Osteoblast (primary cell): ENCODE data around the gene GIMAP2. TPM values are rescaled to one million over a fixed set of nuclear protein-coding genes. Genes with fewer than 3 reads are reported as not detected.

Source experiments
- DNase-seq: peaks from one replicate; pipeline ENCODE4 v3.0.0; 2011; ENCODE audit warnings: low spot score, mixed read lengths; ENCODE audit not compliant: insufficient read length; ENCODE audit errors: missing footprints
- H2AFZ ChIP-seq: 2 replicates; pipeline ENCODE4 v1.6.0; 2011; ENCODE audit warnings: mild to moderate bottlenecking, low read length
- H3K27ac ChIP-seq: 2 replicates; pipeline ENCODE4 v1.5.1; 2011; ENCODE audit warnings: mild to moderate bottlenecking, low read depth, low read length, moderate library complexity
- H3K27me3 ChIP-seq: 2 replicates; pipeline ENCODE4 v1.6.0; 2012; ENCODE audit warnings: mild to moderate bottlenecking, control low read depth, inconsistent platforms, low read length, moderate library complexity; ENCODE audit not compliant: insufficient read depth
- H3K36me3 ChIP-seq: 2 replicates; pipeline ENCODE4 v1.5.1; 2011; ENCODE audit warnings: mild to moderate bottlenecking, low read length, control low read depth, moderate library complexity; ENCODE audit not compliant: insufficient read depth
- H3K4me1 ChIP-seq: 2 replicates; pipeline ENCODE4 v1.5.1; 2011; ENCODE audit warnings: mild to moderate bottlenecking, low read length, control low read depth, moderate library complexity; ENCODE audit not compliant: insufficient read depth
- H3K4me2 ChIP-seq: 2 replicates; pipeline ENCODE4 v1.6.0; 2011; ENCODE audit warnings: mild to moderate bottlenecking, low read length; ENCODE audit not compliant: insufficient read depth
- H3K4me3 ChIP-seq: fragments of 200-600 bp; sonication (generic); 3 replicates; pipeline ENCODE4 v1.5.1; 2012; ENCODE audit warnings: mild to moderate bottlenecking, low read length, inconsistent platforms; ENCODE audit not compliant: insufficient read depth
- H3K79me2 ChIP-seq: 2 replicates; pipeline ENCODE4 v1.6.0; 2012; ENCODE audit warnings: mild to moderate bottlenecking, low read length, control low read depth, inconsistent platforms; ENCODE audit not compliant: insufficient read depth
- H3K9me3 ChIP-seq: 2 replicates; pipeline ENCODE4 v1.5.1; 2011; ENCODE audit warnings: low read depth, low read length, control low read depth
- H4K20me1 ChIP-seq: 2 replicates; pipeline ENCODE4 v1.6.0; 2012; ENCODE audit warnings: mild to moderate bottlenecking, low read length, control low read depth; ENCODE audit not compliant: insufficient read depth
- total RNA-seq: library from RNA; depleted of rRNA; stranded (reverse); fragments of >200 nt; gene quantifications from 2 replicates; pipeline ENCODE4 v1.2.3, GENCODE V29; 2012
- TF ChIP-seq, protein P1 (sequence below): IDR thresholded peaks from 2 replicates; pipeline ENCODE4 v1.5.1; 2011; ENCODE audit warnings: mild to moderate bottlenecking, low read depth, low read length, moderate library complexity; ENCODE audit errors: extremely low read depth

The GIMAP2 gene
- total RNA-seq, 1 donor: 9.4 TPM

DNA sequence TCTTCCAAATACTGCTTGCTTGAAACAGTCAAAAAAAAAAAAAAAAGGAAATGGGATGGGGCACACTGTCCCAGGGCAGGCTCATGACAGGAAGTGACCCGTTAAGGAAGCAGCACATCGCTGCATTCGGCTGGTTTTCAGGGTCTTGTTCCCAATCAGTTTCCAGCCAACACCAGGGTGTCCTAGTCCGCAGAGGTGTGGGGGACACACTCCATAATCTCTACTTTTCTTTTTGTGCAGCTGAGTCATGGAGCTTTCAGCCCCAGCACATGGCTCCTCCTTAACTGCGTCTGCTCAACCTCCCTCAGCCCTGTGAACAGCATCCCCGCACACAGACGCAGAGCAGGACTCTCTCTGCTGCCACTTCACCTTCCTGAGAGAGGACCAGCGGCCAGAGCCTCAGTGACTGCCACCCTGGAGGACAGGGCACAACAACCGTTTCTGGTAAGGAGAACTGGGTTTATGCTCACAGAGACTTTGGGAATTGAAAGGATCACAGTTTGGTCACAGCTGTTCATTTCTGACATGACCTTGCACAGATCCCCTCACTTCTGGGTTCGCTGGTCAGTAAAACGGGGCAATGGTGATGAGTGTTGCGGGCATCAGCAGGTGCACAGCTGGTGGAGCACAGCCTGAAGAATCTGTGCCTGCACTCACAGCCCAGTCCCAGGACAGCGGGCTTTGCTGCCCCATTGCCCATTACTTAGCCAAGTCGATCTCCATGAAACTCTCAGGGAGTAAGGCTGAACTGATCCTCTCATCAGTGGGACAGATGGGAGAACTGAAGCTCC is 52.0 kb downstream of the GIMAP2 start, which contains the start of gene GIMAP5:
Gene GIMAP5, plus strand, starts transcription at position 154 of the 791 bp plus-strand sequence. CDS start 3,467 bp downstream, outside the sequence.
- Histone ChIP-seq H3K9me3 (no peaks in the 10 kb centered on the region), H3K79me2 (no peaks in the 10 kb centered on the region), H3K27me3 (no peaks in the 10 kb centered on the region), H2AFZ (no peak within 1 kb of the TSS), H3K4me1 (no peaks in the 10 kb centered on the region), H3K4me2 (no peak within 1 kb of the TSS), H3K27ac (no peak within 1 kb of the TSS), H4K20me1 (no peaks in the 10 kb centered on the region), H3K36me3 (no peaks in the 10 kb centered on the region), H3K4me3 (no peak within 1 kb of the TSS)
- TF ChIP-seq, protein P1, sequence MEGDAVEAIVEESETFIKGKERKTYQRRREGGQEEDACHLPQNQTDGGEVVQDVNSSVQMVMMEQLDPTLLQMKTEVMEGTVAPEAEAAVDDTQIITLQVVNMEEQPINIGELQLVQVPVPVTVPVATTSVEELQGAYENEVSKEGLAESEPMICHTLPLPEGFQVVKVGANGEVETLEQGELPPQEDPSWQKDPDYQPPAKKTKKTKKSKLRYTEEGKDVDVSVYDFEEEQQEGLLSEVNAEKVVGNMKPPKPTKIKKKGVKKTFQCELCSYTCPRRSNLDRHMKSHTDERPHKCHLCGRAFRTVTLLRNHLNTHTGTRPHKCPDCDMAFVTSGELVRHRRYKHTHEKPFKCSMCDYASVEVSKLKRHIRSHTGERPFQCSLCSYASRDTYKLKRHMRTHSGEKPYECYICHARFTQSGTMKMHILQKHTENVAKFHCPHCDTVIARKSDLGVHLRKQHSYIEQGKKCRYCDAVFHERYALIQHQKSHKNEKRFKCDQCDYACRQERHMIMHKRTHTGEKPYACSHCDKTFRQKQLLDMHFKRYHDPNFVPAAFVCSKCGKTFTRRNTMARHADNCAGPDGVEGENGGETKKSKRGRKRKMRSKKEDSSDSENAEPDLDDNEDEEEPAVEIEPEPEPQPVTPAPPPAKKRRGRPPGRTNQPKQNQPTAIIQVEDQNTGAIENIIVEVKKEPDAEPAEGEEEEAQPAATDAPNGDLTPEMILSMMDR: no peak
- DNase-seq: no peak

DNA sequence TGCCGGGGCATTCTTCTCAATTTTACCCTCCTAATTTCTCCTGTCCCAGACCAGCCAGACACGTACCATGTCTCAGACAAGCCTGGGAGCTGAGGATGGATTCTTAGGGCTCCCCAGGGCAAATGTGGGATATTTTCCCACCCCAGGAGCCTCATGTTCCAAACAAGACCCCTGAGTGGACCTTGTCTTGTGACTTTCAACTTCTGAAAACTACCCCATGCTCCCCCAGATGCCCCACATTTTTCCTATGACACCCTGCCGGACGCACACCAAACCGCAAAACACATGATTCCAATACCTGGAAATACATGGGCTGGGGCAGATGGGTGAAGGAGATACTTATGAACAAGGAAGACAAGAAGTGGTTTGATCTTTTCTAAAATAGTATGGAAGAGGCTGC is 52.6 kb downstream of the GIMAP2 start:
- Histone ChIP-seq H3K9me3 (no peaks in the 10 kb centered on the region), H3K4me1 (no peaks in the 10 kb centered on the region), H2AFZ (no peak overlapping the region), H3K27me3 (no peaks in the 10 kb centered on the region), H3K4me3 (no peak overlapping the region), H3K79me2 (no peaks in the 10 kb centered on the region), H3K27ac (no peak overlapping the region), H3K4me2 (no peak overlapping the region), H4K20me1 (no peaks in the 10 kb centered on the region), H3K36me3 (no peaks in the 10 kb centered on the region)
- TF ChIP-seq, protein P1: no peak
- DNase-seq: no peak

DNA sequence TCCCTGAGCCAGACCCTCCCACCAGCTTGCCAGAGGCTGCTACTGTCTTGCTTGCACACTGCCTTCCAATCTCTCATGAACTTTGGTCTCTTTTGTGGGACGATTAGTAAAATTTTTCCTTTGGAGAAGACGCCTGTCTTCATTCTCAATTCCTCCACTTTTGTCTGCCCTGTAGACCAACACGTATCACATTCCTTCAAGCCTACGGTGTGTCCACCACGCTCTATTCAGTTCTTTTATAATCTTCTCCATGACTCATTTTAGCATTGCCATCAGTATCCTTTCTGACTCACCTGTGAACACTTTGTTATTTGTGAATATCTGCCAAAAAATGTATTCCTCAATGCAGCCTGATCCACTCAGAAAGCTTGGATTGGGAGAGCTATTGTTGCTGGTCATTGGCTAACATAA is 53.1 kb downstream of the GIMAP2 start:
- TF ChIP-seq, protein P1: no peak
- Histone ChIP-seq H3K27me3 (no peaks in the 10 kb centered on the region), H3K36me3 (no peaks in the 10 kb centered on the region), H3K4me2 (no peak overlapping the region), H2AFZ (no peak overlapping the region), H3K9me3 (no peaks in the 10 kb centered on the region), H3K27ac (no peak overlapping the region), H3K79me2 (no peaks in the 10 kb centered on the region), H4K20me1 (no peaks in the 10 kb centered on the region), H3K4me1 (no peaks in the 10 kb centered on the region), H3K4me3 (no peak overlapping the region)
- DNase-seq: no peak

DNA sequence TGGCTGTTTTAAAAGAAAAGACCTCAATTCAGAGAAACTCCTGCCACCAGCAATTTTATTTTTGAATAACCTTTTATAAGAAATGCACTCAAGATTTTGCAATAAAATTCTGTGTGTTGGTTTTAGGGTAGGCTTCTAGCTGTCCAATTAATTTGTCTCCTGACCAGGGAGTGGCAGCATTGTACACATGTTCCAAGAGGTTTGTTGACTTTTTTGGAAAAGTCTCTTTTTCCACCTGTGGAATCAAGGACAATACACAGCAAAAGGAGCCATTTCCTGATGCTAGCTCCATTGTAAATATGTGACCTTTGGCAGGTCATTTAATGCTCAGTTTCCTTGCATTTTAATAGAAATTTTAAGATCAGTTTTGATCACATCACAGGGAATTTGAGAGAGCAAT is 53.5 kb downstream of the GIMAP2 start:
- Histone ChIP-seq H3K4me2 (no peak overlapping the region), H2AFZ (no peak overlapping the region)
- TF ChIP-seq, protein P1: no peak

More for the DNA sequence above, 53.5 kb downstream of the GIMAP2 start:
- no peak overlapping the region for H3K4me3 ChIP-seq
- no peaks in the 10 kb centered on the region for H3K9me3 ChIP-seq
- no peaks in the 10 kb centered on the region for H3K27me3 ChIP-seq
- no peaks in the 10 kb centered on the region for H3K4me1 ChIP-seq
- H4K20me1 ChIP-seq: no peaks in the 10 kb centered on the region
- DNase-seq: no peak
- no peaks in the 10 kb centered on the region for H3K36me3 ChIP-seq
- no peak overlapping the region for H3K27ac ChIP-seq
- H3K79me2 ChIP-seq: no peaks in the 10 kb centered on the region
